Smooth muscle cell of the brain vasculature (primary cell): ENCODE measurements around the gene DRAM2.

Source experiments
- DNase-seq: peaks from one replicate; pipeline ENCODE4 v3.0.0-alpha.2; 2012; ENCODE audit warnings: low read depth, low spot score

DRAM2 gene

GRCh38 chr1:111139956-111140679, at the start of gene DRAM2, which contains the start of gene CEPT1:
Gene DRAM2 (minus strand): TSS chr1:111140093. CDS start chr1:111131554, 8,539 bp downstream.
Gene CEPT1 (plus strand): TSS chr1:111140223. CDS start chr1:111147715, 7,492 bp downstream.
- DNase-seq, result peak; percentile 82

GRCh38 chr1:111184663-111185062, 44.8 kb upstream of the DRAM2 start:
- no peak for DNase-seq

GRCh38 chr1:111183308-111184069, 43.6 kb upstream of the DRAM2 start:
- no peak for DNase-seq

GRCh38 chr1:111182052-111182451, 42.2 kb upstream of the DRAM2 start:
- DNase-seq, result no peak

- DNase-seq, result no peak
Measured at GRCh38 chr1:111179968-111180533, 40.2 kb upstream of the DRAM2 start.

GRCh38 chr1:111176678-111177077, 36.8 kb upstream of the DRAM2 start:
- DNase-seq, result no peak

- no peak for DNase-seq
Measured at GRCh38 chr1:111175349-111175748, 35.5 kb upstream of the DRAM2 start.

GRCh38 chr1:111174070-111174469, 34.2 kb upstream of the DRAM2 start:
- no peak for DNase-seq

- DNase-seq, result no peak
Measured at GRCh38 chr1:111172463-111172862, 32.6 kb upstream of the DRAM2 start.

- no peak for DNase-seq
Measured at GRCh38 chr1:111164151-111164550, 24.3 kb upstream of the DRAM2 start.

- no peak for DNase-seq
Measured at GRCh38 chr1:111163363-111163762, 23.5 kb upstream of the DRAM2 start.

- no peak for DNase-seq
Measured at GRCh38 chr1:111162488-111162880, 22.6 kb upstream of the DRAM2 start.

- no peak for DNase-seq
Measured at GRCh38 chr1:111161843-111162487, 22.1 kb upstream of the DRAM2 start.

- no peak for DNase-seq
Measured at GRCh38 chr1:111157431-111157830, 17.5 kb upstream of the DRAM2 start.

- DNase-seq, result no peak
Measured at GRCh38 chr1:111154021-111154999, 14.4 kb upstream of the DRAM2 start.

- DNase-seq, result no peak
Measured at GRCh38 chr1:111151838-111152237, 11.9 kb upstream of the DRAM2 start.

- DNase-seq, result no peak
Measured at GRCh38 chr1:111148376-111148881, 8.5 kb upstream of the DRAM2 start.

GRCh38 chr1:111147948-111148347, 8.1 kb upstream of the DRAM2 start:
- DNase-seq, result no peak

GRCh38 chr1:111145963-111146768, 6.3 kb upstream of the DRAM2 start:
- DNase-seq, result no peak

- no peak for DNase-seq
Measured at GRCh38 chr1:111145542-111145941, 5.6 kb upstream of the DRAM2 start.
